ENCODE results near the gene EIF4G1. TPM values are rescaled to one million over a fixed set of nuclear protein-coding genes. Genes with fewer than 3 reads are reported as not detected.

EIF4G1 gene
- total and polyA plus RNA-seq, 2 of the 8 experiments (the other 6 are each of a cell fraction or from before 2014, with no cell fraction given) = 318 to 473 TPM

DNA sequence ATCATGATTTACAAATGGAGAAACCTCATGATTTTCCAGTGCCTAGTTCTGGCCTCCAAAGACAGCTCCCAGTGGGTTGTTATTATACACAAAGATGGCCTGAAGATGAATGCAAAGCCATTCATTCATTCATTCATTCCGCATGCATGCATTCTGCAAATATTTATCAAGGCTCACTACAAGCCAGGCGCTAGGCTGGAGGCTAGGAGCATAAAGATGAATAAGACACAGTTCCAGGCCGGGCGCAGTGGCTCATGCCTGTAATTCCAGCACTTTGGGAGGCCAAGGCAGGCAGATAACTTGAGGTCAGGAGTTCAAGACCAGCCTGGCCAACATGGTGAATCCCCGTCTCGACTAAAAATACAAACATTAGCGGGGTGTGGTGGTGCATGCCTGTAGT, 17.8 kb upstream of the EIF4G1 start (continued):
- TF ChIP-seq BRCA1 (IDR thresholded peaks at IDR 0.05; ENCODE audit: low read depth, low read length) (no peak), POU5F1 (IDR thresholded peaks at IDR 0.05; ENCODE audit: low read depth, low read length) (no peak), CBX5 (IDR thresholded peaks at IDR 0.05; ENCODE audit: low read depth, low read length) (no peak), ZNF274 (IDR thresholded peaks at IDR 0.05; ENCODE audit: borderline replicate concordance, extremely low read depth, low read length) (no peak), SAP30 (IDR thresholded peaks at IDR 0.05; ENCODE audit: insufficient read depth, insufficient replicate concordance, low read length) (no peak), KDM1A (IDR thresholded peaks at IDR 0.05; ENCODE audit: borderline replicate concordance, low read length) (no peak)

All from H1 (cell line).